ENCODE results near the gene ITGB6.
"Not testable (repeated sequence)": the region's sequence is repeated elsewhere in the genome, so short reads cannot be mapped to it uniquely, and the experiment has no call there.

Gene ITGB6

DNA sequence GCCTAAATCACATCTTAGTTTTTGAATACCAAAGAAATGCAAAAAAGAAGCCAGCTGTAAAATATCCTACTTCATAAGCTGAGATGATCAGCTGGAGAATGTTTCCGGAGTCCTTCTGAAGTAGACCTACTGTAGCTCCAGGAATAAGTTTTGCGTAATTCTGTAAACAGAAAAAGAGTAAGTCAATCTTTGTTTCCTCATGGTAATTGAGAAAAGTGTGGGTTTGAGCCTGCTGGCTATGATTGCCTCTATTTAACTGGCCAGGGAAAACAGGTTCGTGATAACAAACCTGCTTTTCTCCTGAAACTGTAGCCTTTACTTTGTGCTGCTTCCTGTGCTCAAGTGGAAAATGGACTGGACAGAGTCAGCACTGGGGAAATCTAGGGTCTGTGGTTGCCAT lies 58.2 kb downstream of the ITGB6 start:
- intact Hi-C loops (cut with DNase I): no loop called here
- no peak for DNase-seq

DNA sequence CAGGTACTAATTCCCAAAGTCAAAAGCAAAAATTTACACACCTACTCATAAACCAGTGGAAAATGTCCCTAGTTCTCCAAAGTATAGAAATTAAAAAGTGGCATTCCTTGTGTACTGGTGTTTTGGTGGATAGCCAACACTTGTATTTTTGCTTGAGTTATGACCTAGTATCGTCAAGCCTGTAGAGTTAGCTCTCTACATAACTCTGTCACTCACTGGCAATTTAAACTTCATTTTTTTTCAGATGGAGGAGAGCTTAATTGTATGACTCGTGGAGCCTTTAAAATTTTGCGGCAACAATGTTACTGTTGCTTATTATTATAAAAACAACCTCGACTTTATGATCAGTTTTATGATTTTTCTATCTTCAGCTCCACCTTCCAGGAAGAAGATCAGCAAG lies 58.7 kb downstream of the ITGB6 start:
- intact Hi-C loops (cut with DNase I): no loop called here
- DNase-seq: no peak

DNA sequence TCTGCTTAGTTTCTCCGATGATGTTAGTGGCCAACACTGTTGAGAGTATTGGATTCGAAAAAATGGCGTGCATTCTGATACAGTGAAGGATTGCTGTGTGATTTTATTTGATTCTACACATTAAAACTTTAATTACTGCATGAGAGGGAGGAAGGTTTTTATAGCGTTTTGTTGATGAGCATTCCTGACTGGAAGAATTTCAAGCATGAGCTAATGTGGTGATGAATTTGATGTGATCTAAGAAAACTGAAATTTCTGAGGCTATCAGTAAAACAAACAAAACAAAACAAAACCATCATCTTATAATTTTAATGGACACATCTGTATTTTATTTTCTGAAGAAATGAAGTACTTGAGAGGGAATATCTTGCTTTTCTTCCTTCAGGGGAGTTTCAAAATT lies 59.6 kb downstream of the ITGB6 start:
- no peak for DNase-seq
- intact Hi-C loops (cut with DNase I): no loop called here

DNA sequence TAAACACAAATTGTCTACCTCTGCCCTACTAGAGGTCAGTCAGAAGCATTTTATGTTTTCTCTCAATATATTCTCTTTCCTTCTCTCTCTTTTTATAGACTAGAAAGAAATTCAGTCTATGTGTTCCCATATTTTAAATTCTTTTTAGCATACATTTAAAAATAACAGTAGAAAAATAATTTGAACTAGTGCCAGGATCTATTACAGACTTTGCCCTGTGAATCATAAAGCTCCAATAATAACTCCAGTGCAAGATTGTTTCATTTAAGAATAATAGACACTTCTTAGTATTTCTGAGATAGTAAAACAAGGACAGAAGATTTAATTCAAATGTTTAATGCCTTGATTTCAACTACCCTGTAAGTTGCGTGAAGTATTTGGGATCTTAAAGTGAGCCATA lies 60.1 kb downstream of the ITGB6 start:
- intact Hi-C loops (cut with DNase I): no loop called here
- no peak for DNase-seq

DNA sequence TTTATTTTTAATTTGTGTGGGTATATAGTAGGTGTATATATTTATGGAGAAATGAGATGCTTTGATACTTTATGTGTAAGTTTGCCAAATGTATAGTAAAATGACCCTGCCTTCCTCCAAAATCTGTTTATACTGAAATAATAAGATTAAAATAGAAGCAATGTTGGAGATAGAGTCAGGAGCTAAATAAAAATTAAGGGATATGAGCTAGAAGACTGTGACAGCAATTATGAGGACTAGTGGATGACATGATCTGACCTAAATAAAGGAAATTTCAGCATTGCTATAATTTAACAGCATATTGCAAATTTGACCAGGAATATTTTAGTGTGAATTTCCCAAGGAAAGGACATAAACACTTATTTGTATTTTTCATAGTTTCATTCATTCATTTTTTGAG lies 60.7 kb downstream of the ITGB6 start:
- DNase-seq: no peak
- intact Hi-C loops (cut with DNase I): no loop called here

DNA sequence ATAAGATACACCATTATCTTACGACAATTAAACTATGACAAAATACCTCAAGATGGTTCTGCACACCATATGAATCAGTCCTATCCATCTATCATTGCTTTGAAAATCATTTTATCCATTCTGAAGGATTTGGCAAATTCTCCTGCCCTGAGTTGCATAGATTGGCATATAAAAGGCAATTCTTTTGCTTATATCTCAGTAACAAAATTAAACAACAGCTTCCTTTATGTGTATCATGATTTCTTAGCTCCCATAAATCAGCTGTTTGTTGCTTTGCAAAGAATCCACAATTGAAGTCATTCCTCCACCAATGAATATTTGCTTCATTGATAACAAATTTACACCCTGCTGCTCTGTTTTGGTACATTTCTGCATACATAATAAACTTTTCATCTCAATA lies 61.7 kb downstream of the ITGB6 start:
- intact Hi-C loops (cut with DNase I): no loop called here
- no peak for DNase-seq

DNA sequence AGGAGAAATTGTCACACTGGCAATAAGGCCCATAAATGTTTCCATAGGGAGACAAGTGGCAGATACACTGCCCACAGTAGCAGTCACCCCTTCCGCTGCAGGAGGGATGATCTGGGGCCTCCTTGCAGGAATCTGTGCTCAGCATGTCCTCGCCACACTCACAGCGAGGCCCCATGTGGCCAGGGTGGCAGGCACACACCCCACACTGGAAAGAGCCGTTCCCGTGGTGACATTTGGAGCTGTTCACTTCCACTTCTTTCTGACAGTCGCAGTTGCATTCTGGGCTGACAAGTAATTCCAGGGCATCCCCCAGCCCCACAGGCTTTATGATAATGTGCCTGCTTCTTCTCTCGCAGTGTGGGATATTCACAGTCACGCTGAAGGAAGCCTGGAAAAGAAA lies 62.6 kb downstream of the ITGB6 start:
- peak in 1 of 10 donors; percentile 65 for DNase-seq
- intact Hi-C loops (cut with DNase I): no loop called here

DNA sequence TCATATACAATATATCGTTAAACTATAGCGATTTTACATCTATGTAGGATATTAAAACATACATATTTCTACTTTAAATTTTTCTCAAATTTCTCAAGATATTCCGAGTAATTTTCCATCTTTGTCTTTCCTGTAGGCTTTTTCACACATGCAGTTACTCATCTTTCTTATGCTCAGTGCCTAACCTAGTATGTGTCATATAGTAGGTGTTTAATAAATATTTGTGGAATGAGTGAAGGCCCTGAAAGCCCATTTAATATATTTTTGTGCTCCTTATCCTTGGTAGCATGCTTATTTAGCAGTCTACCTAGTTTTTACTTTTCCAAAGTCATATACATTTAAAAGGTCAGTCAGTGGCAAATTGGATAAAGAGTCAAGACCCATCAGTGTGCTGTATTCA lies 67.3 kb downstream of the ITGB6 start:
- intact Hi-C loops (cut with DNase I): no loop called here
- no peak for DNase-seq

DNA sequence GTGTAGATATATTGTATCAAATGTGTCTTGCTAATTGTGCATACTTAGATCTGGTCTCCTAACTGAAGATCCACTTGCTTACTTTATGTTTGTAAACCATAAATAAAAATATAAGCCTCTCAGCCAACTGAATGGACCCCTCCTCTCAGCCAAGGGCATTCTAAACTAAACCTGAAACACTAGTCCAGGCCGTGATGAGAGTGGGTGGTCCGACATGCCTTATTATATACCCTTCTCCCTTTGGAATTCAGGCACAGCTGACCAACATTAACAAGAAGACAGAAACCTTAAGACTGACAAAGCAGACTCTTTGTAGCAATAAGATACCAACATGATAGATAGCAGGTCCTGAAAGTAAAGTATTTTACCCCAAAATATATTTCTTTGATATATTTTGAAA lies 73.3 kb downstream of the ITGB6 start:
- intact Hi-C loops (cut with DNase I): no loop called here
- DNase-seq: no peak

DNA sequence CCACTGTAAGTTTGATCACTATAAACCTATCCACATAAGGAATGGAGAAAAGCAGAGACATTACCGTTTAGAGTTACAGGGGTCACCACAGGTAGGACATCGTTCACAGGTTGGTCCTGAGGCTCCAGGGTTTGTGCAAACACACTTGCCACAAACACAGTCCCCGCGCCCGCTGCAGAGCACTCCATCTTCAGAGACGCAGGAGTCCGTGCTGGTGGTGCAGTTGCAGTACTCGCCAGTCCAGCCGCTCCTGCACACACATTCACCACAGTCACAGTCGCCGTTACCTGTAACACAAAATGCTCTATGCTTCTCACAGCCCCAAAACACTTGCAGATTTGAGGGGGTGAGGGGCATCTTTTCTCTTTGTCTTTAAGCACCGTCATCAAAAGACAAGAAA lies 73.8 kb downstream of the ITGB6 start:
- no peak for DNase-seq
- intact Hi-C loops (cut with DNase I): no loop called here

DNA sequence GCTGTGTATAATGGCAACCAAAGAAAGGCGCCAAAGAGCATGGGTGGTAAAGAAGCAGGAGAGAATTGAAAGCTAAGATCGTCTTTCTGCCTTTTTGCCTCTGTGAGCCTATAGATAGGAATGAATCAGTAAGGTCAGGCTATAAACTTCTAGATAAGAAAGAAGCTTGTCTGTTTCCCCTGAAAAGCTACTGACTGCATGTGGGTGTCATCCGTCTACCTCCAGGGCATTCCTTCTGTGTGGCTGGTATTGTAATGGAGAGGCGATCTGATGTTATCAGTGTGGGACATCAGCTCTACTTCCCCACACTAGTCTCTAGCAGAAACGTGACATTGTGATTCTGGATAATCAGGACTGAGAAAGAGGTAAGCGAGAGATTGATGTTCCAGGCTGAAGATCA lies 74.2 kb downstream of the ITGB6 start:
- intact Hi-C loops (cut with DNase I): no loop called here
- no peak for DNase-seq

DNA sequence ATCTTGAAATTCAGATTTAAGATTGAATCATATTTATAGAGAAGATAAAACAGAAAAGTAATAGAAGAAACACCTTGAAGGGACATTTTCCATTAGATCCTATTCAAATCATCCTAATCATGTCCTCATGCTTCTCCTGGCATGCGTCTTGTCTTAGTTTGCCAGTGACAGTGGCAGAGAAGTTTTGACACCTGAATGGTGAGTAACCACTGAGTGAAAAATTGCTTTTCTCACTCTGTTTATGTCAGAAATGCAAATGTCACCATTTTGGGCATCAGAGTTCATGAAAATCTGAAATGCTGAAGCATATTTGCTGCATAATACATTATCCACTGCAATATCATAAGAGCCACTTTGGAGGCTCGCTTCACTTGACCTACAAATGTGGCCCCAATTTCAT lies 74.7 kb downstream of the ITGB6 start:
- DNase-seq: no peak
- intact Hi-C loops (cut with DNase I): no loop called here

DNA sequence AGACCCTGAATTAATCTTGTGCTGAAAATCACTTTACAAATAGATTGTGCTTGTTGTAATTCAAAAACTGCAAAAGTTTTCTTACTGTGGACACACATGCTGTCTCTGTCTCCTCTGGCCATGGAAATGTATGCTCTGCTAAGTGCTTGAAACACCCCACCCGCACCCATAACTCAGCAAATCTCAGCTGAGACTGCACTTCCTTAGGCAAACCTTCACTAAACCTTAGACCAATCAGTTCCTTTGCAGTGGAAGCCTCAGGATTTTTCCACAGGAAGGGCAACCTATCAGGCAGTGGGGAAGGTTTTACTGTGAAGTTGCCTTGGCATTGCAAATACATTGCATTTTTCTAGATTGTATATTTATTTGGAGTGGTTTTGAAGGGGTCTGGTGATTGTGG lies 75.5 kb downstream of the ITGB6 start:
- intact Hi-C loops (cut with DNase I): no loop called here
- no peak for DNase-seq

DNA sequence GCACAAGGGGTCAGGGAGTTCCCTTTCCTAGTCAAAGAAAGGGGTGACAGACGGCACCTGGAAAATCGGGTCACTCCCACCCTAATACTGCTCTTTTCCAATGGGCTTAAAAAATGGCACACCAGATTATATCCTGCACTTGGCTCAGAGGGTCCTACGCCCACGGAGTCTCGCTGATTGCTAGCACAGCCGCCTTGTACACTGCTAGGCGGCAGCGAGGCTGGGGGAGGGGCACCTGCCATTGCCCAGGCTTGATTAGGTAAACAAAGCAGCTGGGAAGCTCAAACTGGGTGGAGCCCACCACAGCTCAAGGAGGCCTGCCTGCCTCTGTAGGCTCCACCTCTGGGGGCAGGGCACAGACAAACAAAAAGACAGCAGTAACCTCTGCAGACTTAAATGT lies 85.4 kb downstream of the ITGB6 start:
- intact Hi-C loops (cut with DNase I): loop anchor here (5.0 kb wide), 2 partner anchors 98 to 878 kb away; no protein-coding TSS in a partner anchor

DNA sequence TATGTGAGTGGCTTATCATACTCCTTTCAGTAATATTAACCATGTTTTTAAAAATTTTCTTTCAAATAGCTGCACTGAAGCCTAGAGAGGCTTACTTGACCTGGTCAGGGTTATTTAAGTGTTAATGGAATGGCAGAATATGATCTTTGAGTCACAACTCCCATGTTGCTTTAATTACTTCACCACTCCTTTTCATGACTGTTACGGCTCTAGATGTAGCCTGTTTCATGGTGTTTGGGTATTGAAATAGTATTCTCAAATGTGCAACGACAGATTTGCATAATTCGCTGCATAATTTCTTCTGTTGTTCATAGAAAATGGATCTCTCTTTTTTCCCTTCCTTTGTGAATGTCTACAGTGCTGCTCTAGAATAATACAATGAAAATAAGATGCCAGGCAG lies 86.1 kb downstream of the ITGB6 start:
- intact Hi-C loops (cut with DNase I): loop anchor here (5.0 kb wide), 2 partner anchors 98 to 878 kb away; no protein-coding TSS in a partner anchor
- no peak for DNase-seq

More for the DNA sequence above, 85.4 kb downstream of the ITGB6 start:
- DNase-seq: not testable (repeated sequence)

DNA sequence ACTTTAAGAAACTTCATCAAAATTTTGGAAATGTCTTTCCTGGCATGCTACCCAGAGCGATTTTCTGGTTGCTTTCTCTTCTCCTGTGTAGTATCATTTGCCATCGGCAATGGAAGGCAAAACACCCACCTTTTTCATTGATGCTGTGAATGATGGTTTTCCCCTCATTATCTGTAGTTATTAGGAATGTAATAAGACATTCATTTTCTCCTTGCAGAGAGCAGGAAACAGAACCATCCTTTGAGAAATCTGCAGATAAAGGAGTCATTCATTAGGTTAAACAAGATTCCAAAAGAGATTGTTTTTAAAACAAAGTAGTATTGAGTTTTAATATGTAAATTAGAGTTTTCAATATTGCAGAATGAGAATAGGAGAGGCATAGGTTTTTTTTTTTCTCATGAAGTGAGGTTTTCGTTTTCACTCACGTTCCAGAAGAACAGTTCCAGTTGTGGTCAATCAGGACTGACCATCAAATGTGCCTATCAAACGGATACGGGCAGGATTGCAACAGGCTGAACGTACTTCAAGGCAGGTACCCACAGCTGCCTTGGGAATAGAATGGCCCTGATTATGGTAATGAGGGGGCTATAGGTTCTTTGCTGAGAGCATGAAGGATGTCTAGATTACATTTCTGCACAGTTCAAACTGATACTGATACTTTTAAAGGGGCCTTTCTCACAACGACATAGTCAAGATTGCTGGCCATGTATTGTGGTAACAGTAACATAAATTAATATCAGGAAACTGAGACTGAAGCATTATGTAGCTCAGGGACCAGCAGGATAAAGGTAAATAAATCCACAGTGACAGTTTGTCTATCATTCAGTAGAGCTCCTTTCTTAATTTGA lies 87.9 kb downstream of the ITGB6 start:
- intact Hi-C loops (cut with DNase I): loop anchor here (5.0 kb wide), 2 partner anchors 100 to 880 kb away; no protein-coding TSS in a partner anchor
- no peak for DNase-seq

DNA sequence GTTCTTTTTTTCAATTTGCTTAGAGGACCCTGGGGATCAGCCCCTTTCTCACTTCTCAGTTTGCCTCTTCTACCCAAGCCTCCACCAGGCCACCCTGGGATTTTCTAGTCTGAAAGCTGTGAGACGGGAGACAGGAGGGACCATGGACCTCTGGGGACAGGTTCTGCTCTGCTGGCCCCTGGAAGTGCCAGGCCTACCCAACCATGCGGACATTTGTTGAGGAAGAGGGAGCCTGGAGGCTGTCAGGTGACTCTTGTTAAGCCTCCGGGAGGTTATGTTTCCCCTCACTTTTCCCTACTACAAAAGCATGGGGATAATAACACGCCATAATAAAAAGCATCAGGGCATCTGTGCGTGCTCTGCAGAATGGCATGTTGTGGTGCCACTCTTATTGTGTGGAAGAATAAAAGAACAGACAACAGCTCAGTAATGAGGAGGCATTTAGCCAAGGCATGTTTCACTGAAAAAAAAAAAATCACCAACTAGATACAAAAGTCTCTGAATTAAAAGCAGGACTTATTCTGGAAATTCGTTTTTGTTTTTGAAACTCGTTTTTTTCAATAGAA lies 89.3 kb downstream of the ITGB6 start:
- no peak for DNase-seq
- intact Hi-C loops (cut with DNase I): loop anchor here (5.0 kb wide), 2 partner anchors 102 to 882 kb away; no protein-coding TSS in a partner anchor

DNA sequence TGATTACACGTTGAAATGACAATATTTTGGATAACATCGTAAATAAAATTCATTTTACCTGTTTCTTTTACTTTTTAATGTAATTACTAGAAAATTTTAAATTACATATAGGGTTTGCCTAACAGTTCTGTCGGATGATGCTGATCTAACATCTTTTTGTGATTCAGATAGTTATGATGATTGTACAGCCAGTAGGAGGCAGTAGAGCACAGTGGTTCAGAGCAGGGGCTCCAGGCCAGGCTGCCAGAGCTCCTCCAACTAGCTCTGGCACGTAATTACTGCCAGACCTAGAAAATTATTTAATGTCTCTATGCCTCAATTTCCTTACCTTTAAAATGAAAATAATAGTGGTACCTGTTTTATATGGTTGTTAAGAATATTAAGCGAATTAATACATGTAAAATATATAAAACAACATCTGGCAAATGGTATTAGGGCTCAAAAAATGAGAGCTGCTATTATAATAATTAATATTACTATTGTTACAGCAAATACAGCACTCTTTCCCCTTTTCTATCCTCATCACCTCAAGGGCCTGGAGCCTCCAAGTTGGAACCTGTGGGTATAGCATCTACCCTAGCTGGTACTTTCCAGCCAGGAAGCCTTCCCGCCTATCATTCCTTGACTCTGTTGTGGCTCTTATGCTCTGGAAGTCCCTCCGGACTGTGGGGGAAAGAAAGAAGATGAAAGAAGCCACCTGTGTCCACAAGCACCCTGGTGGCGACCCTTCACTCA lies 90.0 kb downstream of the ITGB6 start:
- DNase-seq: peak in 6 of 10 donors; percentile 35 to 93 (median 43)
- intact Hi-C loops (cut with DNase I): loop anchor here (5.0 kb wide), 2 partner anchors 102 to 882 kb away; no protein-coding TSS in a partner anchor

DNA sequence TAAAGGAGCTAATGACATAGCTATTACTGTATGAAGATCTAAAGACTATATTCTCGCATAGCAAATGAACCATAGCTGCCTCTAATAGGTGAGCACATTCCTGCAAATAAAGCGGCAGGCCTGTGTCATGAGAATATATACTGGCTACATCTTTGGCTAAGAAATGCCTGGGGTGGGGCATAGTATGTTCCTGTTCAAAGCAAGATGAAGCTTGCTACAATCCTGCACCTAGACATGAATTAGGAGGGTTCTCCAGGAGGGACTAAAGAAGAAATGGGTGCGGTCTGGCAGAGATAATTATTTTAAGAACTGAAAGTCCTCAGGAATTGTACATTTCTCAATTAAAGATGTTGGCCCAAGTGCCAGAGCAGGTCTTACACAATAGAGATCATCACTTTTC lies 90.8 kb downstream of the ITGB6 start:
- intact Hi-C loops (cut with DNase I): no loop called here
- no peak for DNase-seq

DNA sequence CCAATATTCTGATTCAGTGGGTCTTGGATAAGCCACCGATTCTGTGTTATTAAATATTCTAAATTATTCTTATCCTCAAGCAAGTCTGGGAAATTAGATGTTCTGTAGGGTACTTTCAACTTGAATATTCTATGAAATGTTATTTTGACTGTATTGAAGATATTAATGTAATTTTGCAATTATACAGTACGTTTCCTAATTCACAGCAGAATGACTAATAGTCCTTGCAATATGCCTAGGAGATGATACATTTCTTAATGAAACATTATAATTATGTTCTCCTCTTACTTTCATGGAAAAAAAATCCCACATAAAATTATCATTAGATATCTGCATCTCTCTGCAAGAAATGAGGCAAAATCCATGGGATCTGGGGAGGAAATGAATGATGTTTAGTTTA lies 91.4 kb downstream of the ITGB6 start:
- no peak for DNase-seq
- intact Hi-C loops (cut with DNase I): no loop called here

DNA sequence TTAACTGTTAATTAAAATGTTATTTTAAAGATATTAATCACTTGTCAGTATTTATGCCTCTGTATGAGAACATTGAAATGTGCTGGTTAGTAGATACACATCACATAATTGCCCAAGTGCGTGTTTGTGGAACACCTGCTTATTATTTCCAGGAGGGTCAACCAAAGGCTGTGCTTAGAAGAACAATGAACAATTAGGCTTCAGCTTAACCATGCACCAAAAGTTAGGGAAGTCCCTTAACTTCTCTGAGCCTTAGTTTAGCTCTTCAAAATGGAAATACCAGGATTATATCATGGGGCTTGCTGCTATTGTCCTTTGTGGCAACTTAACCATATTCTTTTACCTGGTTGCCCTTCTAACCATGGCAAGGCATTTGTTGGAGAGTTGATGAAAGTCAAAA lies 94.7 kb downstream of the ITGB6 start:
- intact Hi-C loops (cut with DNase I): no loop called here
- no peak for DNase-seq

Measured in posterior cingulate gyrus (tissue), 11 donors.